Amniotic epithelial cell (primary cell): ENCODE data around the gene RNU4-1.
"Not testable (repeated sequence)": the region's sequence is repeated elsewhere in the genome, so short reads cannot be mapped to it uniquely, and the experiment has no call there.

Experiments used
- DNase-seq: peaks from one replicate; pipeline ENCODE4 v3.0.0-alpha.2; 2010; ENCODE audit warnings: low read depth

Gene RNU4-1

GRCh38 chr12:120258323-120258896 is 34.6 kb downstream of the RNU4-1 start:
- no peak for DNase-seq

DNA sequence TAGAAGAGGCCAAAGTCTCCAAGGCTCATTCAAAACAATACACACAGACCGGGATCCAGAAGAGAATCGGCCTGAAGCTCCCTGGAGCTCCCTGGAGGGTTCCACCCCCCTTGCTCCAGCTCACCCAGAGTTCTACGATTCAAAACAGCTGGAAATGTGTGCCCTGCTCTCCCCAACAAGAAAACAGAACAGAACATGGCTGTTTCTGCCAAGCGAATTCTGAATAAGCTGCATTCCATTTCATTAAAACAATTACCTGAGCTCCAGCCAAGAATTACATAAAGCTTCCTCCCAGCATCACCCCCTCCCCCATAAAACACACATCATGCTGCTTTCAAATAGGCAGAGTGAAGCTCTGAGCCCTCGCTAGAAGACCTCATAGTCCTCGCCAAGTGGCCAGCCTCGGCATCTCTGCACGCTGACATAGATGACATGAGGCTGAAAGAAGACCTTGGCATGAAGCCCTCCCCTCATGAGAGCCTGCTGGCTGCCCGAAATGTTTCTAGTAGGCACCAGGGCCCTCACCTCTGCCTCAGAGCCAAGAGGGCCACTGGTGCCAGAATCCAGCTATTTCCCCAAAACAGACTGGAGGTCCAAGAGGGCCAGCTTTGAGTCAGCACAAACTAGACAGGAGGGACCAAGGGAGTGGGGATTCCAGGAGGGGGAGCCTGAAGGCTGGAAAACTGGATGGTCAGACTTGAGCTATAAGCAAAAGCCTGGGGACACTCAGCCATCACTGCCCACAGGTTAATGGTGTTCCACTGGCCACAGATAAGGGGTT is 35.8 kb downstream of the RNU4-1 start:
- DNase-seq = peak; percentile 80

DNA sequence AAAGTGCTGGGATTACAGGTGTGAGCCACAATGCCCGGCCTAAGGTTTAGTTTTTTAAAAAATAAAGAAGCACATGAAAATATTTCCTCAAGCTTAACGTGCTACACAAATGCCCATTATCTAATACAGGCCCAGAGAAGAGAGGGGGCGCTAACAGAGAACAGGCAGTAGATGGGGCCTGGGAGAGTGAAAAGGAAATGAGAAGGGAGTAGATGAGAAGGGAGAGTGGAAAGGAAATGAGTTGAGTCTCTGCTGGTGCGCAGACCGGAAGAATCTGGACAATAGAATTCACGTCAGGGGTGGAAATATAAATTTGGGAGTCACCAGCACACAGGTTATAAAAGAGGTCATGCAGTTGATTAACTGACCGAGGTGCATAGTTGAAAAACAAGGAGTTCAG is 38.2 kb downstream of the RNU4-1 start:
- no peak for DNase-seq

DNA sequence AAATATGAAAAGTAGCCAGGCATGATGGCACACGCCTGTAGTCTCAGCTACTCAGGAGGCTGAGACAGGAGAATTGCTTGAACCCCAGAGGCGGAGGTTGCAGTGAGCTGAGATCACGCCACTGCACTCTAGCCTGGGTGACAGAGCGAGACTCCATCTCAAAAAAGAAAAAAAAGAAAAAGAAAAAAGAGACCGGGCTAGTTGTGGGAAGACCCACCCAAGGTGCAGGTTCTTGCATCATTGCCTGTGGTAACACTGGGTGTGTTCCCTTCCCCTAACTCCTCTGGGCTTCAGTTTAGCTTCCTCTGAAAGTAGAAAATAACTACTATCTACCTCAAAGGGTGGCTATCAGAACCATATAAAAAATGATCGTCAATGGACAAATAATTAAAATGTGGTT is 39.7 kb downstream of the RNU4-1 start:
- DNase-seq = not testable (repeated sequence)

DNA sequence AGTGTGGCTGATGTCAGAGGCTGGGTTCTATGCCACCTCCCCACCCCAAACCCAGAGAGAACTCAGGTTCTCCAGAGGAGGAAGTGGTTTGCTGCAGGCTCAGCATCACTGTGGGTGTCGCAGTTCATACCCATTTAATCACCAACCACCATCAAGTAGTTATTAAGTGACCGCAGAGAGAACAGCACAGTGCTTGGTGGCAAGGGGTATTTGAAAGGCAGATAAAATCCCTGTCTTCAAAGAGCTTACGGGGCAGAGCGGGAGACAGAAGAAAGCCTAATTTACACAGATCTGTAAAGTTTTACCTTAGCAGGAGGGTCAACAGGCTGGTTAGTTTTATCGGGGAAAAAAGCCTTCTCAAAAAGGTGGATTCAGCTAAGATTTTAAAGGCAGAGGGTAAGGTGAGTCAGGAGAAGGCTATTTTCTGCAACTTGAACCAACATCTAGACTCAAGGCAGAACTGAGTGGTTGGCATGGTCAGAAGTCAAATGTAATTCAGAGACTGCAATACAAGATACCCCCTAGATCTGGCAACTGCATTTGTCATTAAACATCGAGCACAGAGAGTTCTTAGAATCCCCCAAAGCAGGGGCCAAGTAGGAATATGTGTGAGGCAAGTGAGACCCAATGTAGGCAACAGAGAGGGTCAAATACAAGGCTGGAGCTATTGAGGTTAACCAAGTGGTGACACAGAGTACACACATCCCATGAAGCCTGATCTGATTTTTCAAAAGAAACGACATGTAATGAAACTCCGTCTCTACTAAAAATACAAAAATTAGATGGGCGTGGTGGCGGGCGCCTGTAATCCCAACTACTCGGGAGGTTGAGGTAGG is 40.7 kb downstream of the RNU4-1 start:
- DNase-seq = no peak

DNA sequence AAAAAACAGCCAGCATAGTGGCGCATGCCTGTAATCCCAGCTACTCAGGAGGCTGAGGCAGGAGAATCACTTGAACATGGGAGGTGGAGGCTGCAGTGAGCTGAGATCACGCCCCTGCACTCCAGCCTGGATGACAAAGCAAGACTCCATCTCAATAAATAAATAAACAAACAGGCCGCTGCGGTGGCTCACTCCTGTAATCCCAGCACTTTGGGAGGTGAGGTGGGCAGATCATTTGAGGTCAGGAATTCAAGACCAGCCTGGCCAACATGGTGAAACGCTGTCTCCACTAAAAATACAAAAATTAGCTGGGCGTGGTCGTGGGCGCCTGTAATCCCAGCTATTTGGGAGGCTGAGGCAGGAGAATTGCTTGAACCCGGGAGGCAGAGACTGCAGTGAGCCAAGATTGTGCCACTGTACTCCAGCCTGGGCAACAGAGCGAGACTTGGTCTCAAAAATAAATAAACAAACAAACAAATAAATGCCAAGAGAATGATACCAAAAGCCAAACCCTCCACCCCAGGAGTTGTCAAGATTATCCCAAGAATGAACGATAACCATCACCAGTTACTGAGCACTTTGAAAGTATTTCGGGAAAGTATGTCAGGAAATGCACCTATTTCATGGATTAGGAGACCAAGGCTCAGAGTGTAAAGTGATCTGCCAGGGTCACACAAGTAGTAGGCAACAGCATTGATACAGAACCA is 41.5 kb downstream of the RNU4-1 start:
- not testable (repeated sequence) for DNase-seq

DNA sequence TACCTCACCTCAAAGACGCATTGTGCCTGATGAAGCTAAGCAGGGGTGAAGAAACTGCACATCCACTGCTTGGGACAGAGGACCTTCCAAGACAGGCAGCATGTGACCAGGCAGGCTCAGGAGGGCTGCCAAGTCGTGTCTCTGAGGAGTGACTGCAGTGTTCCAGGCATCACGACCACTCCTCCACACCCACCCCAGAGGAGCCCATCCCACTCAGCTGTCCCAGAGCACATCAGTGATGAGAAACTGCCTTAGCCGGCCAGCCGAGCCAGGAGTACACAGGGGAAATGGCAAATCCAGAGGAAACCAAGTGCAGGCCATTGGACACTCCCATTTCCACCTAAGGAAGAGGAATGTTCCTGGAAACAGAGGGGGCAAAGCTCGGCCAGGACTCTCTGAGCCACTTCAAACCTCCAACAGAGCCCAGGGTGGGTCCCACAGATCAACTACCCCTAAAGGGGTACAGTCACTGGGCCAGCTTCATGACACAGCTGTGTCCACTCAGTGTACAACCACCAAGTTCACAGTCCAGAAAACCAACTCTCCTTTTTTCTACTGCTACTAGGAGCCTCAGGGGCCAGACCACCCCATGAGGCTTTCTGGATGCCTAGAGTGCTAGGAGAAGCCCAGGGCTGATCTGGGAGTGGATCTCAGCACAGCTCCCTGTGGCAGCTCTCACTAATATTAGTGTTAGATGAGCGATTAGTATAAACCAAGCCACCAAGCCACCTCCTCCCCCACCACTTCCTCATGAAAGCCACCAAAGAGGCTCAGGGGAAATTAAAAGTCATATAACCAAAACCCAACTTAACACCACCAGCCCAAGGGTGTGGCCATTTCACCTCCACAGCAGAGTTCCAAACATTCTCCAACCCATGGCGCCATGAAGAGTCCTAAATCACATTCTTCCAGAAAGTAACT is 42.9 kb downstream of the RNU4-1 start:
- DNase-seq = no peak

DNA sequence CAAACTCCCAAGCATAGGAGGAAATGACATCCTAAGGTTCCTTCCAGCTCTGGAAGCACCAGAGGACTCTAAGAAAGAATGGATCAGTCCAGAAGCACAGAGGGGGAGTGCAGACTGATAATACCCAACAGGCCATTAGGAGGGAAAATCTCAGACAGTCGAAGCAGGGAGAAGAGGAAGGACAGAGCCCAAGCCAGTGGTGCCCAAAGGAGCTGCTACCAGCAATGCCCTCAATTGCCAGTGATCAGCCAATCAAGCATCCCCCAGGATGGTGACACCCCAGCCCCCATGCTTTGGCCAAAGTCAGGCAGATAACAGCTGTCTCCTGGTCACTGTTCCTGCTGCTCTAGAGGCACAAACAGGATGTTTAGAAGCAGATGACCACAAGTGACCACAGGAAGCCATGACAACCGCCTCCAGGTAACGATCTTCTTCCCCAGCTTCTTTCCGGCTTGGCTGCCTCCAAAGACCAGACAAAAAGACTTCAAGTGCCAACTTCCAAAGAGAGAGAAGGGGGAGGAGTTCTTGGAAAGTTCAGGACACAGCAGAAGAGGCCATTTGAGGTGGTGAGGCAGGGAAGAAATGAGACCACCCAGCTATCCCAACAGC is 43.7 kb downstream of the RNU4-1 start:
- no peak for DNase-seq

GRCh38 chr12:120247621-120248030 is 45.4 kb downstream of the RNU4-1 start:
- peak; percentile 88 for DNase-seq

DNA sequence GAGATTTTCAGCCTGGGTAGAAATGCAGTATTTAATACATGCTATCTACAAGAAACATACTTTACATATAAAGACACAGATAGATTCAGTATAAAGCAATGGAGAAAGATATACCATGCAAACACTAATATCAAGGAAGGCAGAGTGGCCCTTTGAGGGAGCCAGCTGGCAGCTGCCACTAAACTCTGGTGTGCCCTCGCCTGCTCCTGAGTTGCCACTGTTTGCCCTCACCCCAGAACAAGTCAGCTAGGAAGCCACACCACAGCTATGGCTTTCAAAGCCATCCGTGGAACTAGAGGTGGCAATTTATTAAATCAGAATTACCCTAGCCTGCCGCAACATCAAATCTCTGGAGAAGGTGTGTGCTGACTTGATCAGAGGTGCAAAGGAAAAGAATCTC is 45.9 kb downstream of the RNU4-1 start:
- no peak for DNase-seq

- DNase-seq = not testable (repeated sequence)
Measured at GRCh38 chr12:120246705-120247104, 46.3 kb downstream of the RNU4-1 start.
